ENCODE results near the gene OMP.

The OMP gene

GRCh38 chr11:77063407-77063806, 39.2 kb upstream of the OMP start:
- TF ChIP-seq JUND (IDR thresholded peaks at IDR 0.05; ENCODE audit: low read depth), result no peak
- in situ Hi-C loops (cut with HindIII; ENCODE audit: low pct_unique_long_range_greater_than_20kb, low sequenced_read_pairs), result no loop called here
- no peak for DNase-seq (ENCODE audit: low read depth in 1 of 2, low spot score in 1 of 2)

GRCh38 chr11:77063861-77064260, 38.8 kb upstream of the OMP start:
- no peak for DNase-seq (ENCODE audit: low read depth in 1 of 2, low spot score in 1 of 2)
- no peak for TF ChIP-seq JUND (IDR thresholded peaks at IDR 0.05; ENCODE audit: low read depth)
- in situ Hi-C loops (cut with HindIII; ENCODE audit: low pct_unique_long_range_greater_than_20kb, low sequenced_read_pairs), result no loop called here

- in situ Hi-C loops (cut with HindIII; ENCODE audit: low pct_unique_long_range_greater_than_20kb, low sequenced_read_pairs), result no loop called here
- no peak for TF ChIP-seq JUND (IDR thresholded peaks at IDR 0.05; ENCODE audit: low read depth)
These were observed 37.9 kb upstream of the OMP start for GRCh38 chr11:77064648-77065217.

GRCh38 chr11:77065878-77066228, 36.8 kb upstream of the OMP start:
- in situ Hi-C loops (cut with HindIII; ENCODE audit: low pct_unique_long_range_greater_than_20kb, low sequenced_read_pairs), result no loop called here
- TF ChIP-seq JUND (IDR thresholded peaks at IDR 0.05; ENCODE audit: low read depth), result no peak
- no peak for DNase-seq (ENCODE audit: low read depth in 1 of 2, low spot score in 1 of 2)

More at GRCh38 chr11:77064648-77065217, 37.9 kb upstream of the OMP start:
- no peak for DNase-seq (ENCODE audit: low read depth in 1 of 2, low spot score in 1 of 2)

- in situ Hi-C loops (cut with HindIII; ENCODE audit: low pct_unique_long_range_greater_than_20kb, low sequenced_read_pairs), result no loop called here
- DNase-seq (ENCODE audit: low read depth in 1 of 2, low spot score in 1 of 2), result peak; percentile 90 to 97
- TF ChIP-seq JUND (IDR thresholded peaks at IDR 0.05; ENCODE audit: low read depth), result no peak
These were observed 36.2 kb upstream of the OMP start, which contains the start of gene CAPN5 for GRCh38 chr11:77066229-77067042. TSS of gene CAPN5 (plus strand) at chr11:77066971. CDS start at chr11:77084887, 17,916 bp downstream.

- in situ Hi-C loops (cut with HindIII; ENCODE audit: low pct_unique_long_range_greater_than_20kb, low sequenced_read_pairs), result no loop called here
- no peak for DNase-seq (ENCODE audit: low read depth in 1 of 2, low spot score in 1 of 2)
- TF ChIP-seq JUND (IDR thresholded peaks at IDR 0.05; ENCODE audit: low read depth), result no peak
These were observed 34.7 kb upstream of the OMP start for GRCh38 chr11:77067861-77068443.

GRCh38 chr11:77068457-77069335, 33.9 kb upstream of the OMP start:
- no peak for TF ChIP-seq JUND (IDR thresholded peaks at IDR 0.05; ENCODE audit: low read depth)
- DNase-seq (ENCODE audit: low read depth in 1 of 2, low spot score in 1 of 2), result no peak
- in situ Hi-C loops (cut with HindIII; ENCODE audit: low pct_unique_long_range_greater_than_20kb, low sequenced_read_pairs), result no loop called here

- in situ Hi-C loops (cut with HindIII; ENCODE audit: low pct_unique_long_range_greater_than_20kb, low sequenced_read_pairs), result no loop called here
- no peak for TF ChIP-seq JUND (IDR thresholded peaks at IDR 0.05; ENCODE audit: low read depth)
- no peak for DNase-seq (ENCODE audit: low read depth in 1 of 2, low spot score in 1 of 2)
These were observed 33.2 kb upstream of the OMP start for GRCh38 chr11:77069336-77069968.

- no peak for TF ChIP-seq JUND (IDR thresholded peaks at IDR 0.05; ENCODE audit: low read depth)
- in situ Hi-C loops (cut with HindIII; ENCODE audit: low pct_unique_long_range_greater_than_20kb, low sequenced_read_pairs), result no loop called here
- no peak for DNase-seq (ENCODE audit: low read depth in 1 of 2, low spot score in 1 of 2)
These were observed 32.6 kb upstream of the OMP start for GRCh38 chr11:77069969-77070582.

GRCh38 chr11:77071077-77071476, 31.6 kb upstream of the OMP start:
- no peak for DNase-seq (ENCODE audit: low read depth in 1 of 2, low spot score in 1 of 2)
- TF ChIP-seq JUND (IDR thresholded peaks at IDR 0.05; ENCODE audit: low read depth), result no peak
- in situ Hi-C loops (cut with HindIII; ENCODE audit: low pct_unique_long_range_greater_than_20kb, low sequenced_read_pairs), result no loop called here

- in situ Hi-C loops (cut with HindIII; ENCODE audit: low pct_unique_long_range_greater_than_20kb, low sequenced_read_pairs), result no loop called here
- TF ChIP-seq JUND (IDR thresholded peaks at IDR 0.05; ENCODE audit: low read depth), result no peak
- no peak for DNase-seq (ENCODE audit: low read depth in 1 of 2, low spot score in 1 of 2)
These were observed 30.7 kb upstream of the OMP start for GRCh38 chr11:77071671-77072605.

All from T47D (cell line).